Skeletal muscle satellite cell (primary cell): ENCODE data around the gene ATP6V1C2.
"Not testable (repeated sequence)": the region's sequence is repeated elsewhere in the genome, so short reads cannot be mapped to it uniquely, and the experiment has no call there.

Experiments used
- H3K27me3 ChIP-seq: 2 replicates; pipeline ENCODE4 v1.7.0; 2013; ENCODE audit warnings: low read length; ENCODE audit not compliant: control insufficient read depth, insufficient read depth
- H3K36me3 ChIP-seq: 2 replicates; pipeline ENCODE4 v1.7.0; 2013; ENCODE audit warnings: mild to moderate bottlenecking, control low read depth, low read length; ENCODE audit not compliant: insufficient read depth
- H3K4me1 ChIP-seq: 2 replicates; pipeline ENCODE4 v1.7.0; 2013; ENCODE audit warnings: low read length; ENCODE audit not compliant: control insufficient read depth, insufficient read depth
- H3K4me2 ChIP-seq: 2 replicates; pipeline ENCODE4 v1.7.0; 2013; ENCODE audit warnings: mild to moderate bottlenecking, low read length
- H3K4me3 ChIP-seq: 2 replicates; pipeline ENCODE4 v1.7.0; 2013; ENCODE audit warnings: low read length
- H3K9ac ChIP-seq: 2 replicates; pipeline ENCODE4 v1.7.0; 2013; ENCODE audit warnings: mild to moderate bottlenecking, low read depth, low read length, moderate library complexity
- H3K9me3 ChIP-seq: replicated peaks from 2 replicates; pipeline ENCODE4 v1.7.0; 2013; ENCODE audit warnings: mild to moderate bottlenecking, control low read depth, low read length

ATP6V1C2 gene

GRCh38 chr2:10792001-10792634 is 70.7 kb downstream of the ATP6V1C2 start:
- Histone ChIP-seq H3K9me3 (no peaks in the 10 kb centered on the region), H3K27me3 (no peaks in the 10 kb centered on the region), H3K36me3 (peaks cover 76% of the 10 kb centered on the region), H3K9ac (no peak overlapping the region), H3K4me3 (no peak overlapping the region), H3K4me1 (no peaks in the 10 kb centered on the region), H3K4me2 (no peak overlapping the region)

GRCh38 chr2:10792660-10793400 is 71.4 kb downstream of the ATP6V1C2 start:
- Histone ChIP-seq H3K36me3 (peaks cover 74% of the 10 kb centered on the region), H3K9ac (no peak overlapping the region), H3K4me1 (no peaks in the 10 kb centered on the region), H3K4me3 (no peak overlapping the region), H3K4me2 (no peak overlapping the region), H3K9me3 (no peaks in the 10 kb centered on the region), H3K27me3 (no peaks in the 10 kb centered on the region)

- Histone ChIP-seq H3K4me1 (no peaks in the 10 kb centered on the region), H3K9me3 (no peaks in the 10 kb centered on the region), H3K9ac (no peak overlapping the region), H3K27me3 (no peaks in the 10 kb centered on the region), H3K4me2 (no peak overlapping the region), H3K36me3 (peaks cover 69% of the 10 kb centered on the region), H3K4me3 (no peak overlapping the region)
These were observed 72.4 kb downstream of the ATP6V1C2 start for GRCh38 chr2:10793816-10794215.

DNA sequence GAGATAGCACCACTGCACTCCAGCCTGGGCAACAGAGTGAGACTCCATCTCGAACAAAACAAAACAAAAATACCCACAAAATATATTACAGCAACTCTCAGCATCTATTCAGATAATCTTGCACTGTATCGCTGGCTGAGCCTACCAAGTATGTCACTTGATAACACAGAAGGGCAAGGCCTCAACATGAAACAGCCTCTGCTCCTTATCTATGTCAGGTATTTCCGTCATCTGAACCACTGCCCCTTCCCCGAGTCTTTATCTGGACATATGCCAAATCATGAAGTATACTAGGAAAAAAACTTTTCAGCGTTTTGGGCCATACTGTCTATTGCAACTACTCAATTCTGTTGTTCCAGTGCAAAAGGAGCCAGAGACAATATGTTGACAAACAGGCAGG is 73.4 kb downstream of the ATP6V1C2 start:
- Histone ChIP-seq H3K9ac (no peak overlapping the region), H3K27me3 (no peaks in the 10 kb centered on the region), H3K4me3 (no peak overlapping the region), H3K9me3 (no peaks in the 10 kb centered on the region), H3K4me2 (no peak overlapping the region), H3K4me1 (no peaks in the 10 kb centered on the region), H3K36me3 (peaks cover 63% of the 10 kb centered on the region)

DNA sequence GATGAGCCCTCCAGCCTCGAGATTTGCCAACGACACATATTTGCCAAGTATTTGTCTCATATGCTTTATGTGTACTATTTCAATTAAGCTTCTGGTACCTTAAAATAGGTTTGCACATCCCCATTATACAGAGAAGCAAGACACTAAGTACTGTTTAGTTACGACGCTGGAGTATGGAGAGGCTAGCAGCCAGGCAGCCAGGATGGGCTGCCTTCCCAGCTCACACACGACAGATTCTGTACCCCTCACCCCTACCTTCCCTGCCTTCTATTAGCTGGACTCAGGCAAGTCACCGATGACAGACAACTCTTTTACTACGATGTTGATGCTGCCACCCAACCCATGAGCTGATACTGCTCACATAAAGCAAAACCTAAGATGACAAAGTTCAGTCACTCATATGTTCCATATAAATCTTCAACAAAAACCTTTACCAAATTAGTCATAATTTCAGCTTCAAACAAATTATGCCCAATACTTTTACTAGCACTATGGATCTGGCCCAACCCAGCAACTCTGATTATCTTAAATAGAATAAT is 74.1 kb downstream of the ATP6V1C2 start:
- Histone ChIP-seq H3K27me3 (no peaks in the 10 kb centered on the region), H3K9me3 (no peaks in the 10 kb centered on the region), H3K4me3 (no peak overlapping the region), H3K9ac (no peak overlapping the region), H3K4me1 (no peaks in the 10 kb centered on the region), H3K36me3 (peaks cover 56% of the 10 kb centered on the region), H3K4me2 (no peak overlapping the region)

DNA sequence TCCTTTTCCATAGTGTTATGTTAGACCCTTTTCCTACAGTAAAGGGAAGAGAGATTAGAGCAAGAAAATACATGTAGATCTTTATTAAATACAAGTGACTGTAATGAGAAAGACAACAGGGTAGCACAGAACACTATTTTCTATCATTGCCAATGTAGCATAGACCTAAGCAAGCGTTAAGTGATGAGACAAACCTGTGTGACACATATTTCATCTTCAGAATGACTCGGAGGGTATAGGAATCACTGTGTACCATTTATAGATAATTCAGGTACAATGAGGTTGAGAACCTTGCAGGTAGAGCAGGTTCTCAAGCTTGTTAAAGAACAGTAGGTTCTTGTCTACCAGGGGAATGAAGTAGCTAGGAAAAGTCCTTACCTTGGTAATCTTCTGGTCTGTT is 75.3 kb downstream of the ATP6V1C2 start:
- no peaks in the 10 kb centered on the region for H3K9me3 ChIP-seq
- no peak overlapping the region for H3K4me2 ChIP-seq
- H3K4me1 ChIP-seq, result no peaks in the 10 kb centered on the region
- H3K27me3 ChIP-seq, result no peaks in the 10 kb centered on the region
- peaks cover 51% of the 10 kb centered on the region for H3K36me3 ChIP-seq
- no peak overlapping the region for H3K4me3 ChIP-seq
- no peak overlapping the region for H3K9ac ChIP-seq

DNA sequence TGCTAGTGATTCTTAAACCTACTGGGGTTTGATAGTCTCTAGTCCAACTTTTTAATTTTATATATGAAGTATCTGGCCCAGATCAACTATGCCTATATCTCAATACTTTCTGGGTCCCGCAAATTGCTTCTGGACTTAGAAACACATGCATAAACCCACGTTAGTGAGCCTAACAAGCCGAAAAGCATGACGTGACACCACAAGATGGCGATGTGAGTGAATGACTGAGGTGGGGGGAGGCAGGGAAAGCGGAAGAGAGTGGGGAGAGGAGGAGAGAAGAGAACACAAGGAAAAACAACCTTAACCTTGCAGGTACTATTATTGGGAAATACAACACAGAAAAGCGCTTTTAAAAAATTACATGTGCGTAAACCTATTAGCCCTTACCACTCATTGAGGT is 77.4 kb downstream of the ATP6V1C2 start:
- Histone ChIP-seq H3K9me3 (no peaks in the 10 kb centered on the region), H3K36me3 (peaks cover 37% of the 10 kb centered on the region), H3K27me3 (no peaks in the 10 kb centered on the region), H3K4me3 (no peak overlapping the region), H3K4me2 (no peak overlapping the region), H3K4me1 (no peaks in the 10 kb centered on the region), H3K9ac (no peak overlapping the region)

- Histone ChIP-seq H3K4me2 (no peak overlapping the region), H3K9ac (no peak overlapping the region), H3K27me3 (no peaks in the 10 kb centered on the region), H3K9me3 (no peaks in the 10 kb centered on the region), H3K4me3 (no peak overlapping the region), H3K4me1 (no peaks in the 10 kb centered on the region), H3K36me3 (peaks cover 33% of the 10 kb centered on the region)
These were observed 78.7 kb downstream of the ATP6V1C2 start for GRCh38 chr2:10800163-10800562.

DNA sequence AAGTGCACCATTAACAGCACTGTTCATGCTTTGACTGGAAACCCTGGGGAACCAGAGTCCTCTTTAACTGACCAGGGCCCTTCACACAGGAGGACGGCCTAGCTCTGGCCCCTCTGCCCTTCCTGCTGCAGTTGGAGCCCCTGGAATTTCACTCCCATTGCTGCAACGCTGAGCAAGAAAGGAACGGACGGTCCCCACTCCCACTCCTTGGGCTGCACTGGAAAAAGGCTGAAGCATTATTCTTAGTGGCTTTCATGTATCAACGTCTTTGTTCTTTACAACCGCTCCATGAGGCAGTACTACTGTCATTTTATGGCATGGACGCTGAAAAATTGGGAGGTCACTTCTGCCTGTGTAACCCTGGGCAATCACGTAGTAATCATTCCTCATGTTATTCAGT is 81.2 kb downstream of the ATP6V1C2 start:
- H3K36me3 ChIP-seq, result peaks cover 11% of the 10 kb centered on the region
- no peaks in the 10 kb centered on the region for H3K9me3 ChIP-seq
- H3K9ac ChIP-seq, result no peak overlapping the region
- no peak overlapping the region for H3K4me3 ChIP-seq
- H3K4me1 ChIP-seq, result no peaks in the 10 kb centered on the region
- no peaks in the 10 kb centered on the region for H3K27me3 ChIP-seq
- H3K4me2 ChIP-seq, result no peak overlapping the region

DNA sequence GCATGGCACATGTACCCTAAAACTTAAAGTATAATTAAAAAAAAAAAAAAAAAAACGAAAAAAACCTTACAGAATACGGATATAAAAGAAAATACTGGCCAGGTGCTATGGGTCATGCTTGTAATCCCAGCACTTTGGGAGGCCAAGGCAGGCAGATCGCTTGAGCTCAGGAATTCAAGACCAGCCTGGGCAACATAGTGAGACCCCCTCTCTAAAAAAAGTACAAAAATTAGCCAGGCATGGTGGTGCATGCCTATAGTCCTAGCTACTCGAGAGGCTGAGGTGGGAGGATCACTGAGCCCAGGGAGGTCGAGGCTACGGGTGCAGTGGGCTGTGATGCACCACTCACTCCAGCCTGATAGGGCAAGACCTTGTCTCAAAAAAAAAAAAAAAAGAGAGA is 84.6 kb downstream of the ATP6V1C2 start:
- not testable (repeated sequence) for H3K9ac ChIP-seq, H3K4me3 ChIP-seq, H3K27me3 ChIP-seq, H3K9me3 ChIP-seq, H3K36me3 ChIP-seq, H3K4me2 ChIP-seq
- peaks cover 18% of the 10 kb centered on the region for H3K4me1 ChIP-seq

- H3K9me3 ChIP-seq, result no peaks in the 10 kb centered on the region
- H3K9ac ChIP-seq, result no peak overlapping the region
- H3K36me3 ChIP-seq, result no peaks in the 10 kb centered on the region
- no peak overlapping the region for H3K4me2 ChIP-seq
- no peaks in the 10 kb centered on the region for H3K27me3 ChIP-seq
- H3K4me1 ChIP-seq, result peaks cover 23% of the 10 kb centered on the region
- no peak overlapping the region for H3K4me3 ChIP-seq
These were observed 85.1 kb downstream of the ATP6V1C2 start for GRCh38 chr2:10806543-10806942.
